Stimulated activated CD8-positive, alpha-beta memory T cell treated with anti-CD3 and anti-CD28 coated beads, Interleukin-7, amount 100 ng/mL, for 24 hours (primary cell): Measurements from ENCODE around the gene SELENOI.

Experiments
- DNase-seq: peaks from one replicate; pipeline ENCODE4 v3.0.0-alpha.2; 2020; ENCODE audit warnings: low read depth

SELENOI gene

GRCh38 chr2:26412091-26412673, 66.2 kb downstream of the SELENOI start:
- no peak for DNase-seq

- DNase-seq: no peak
Observed at GRCh38 chr2:26414311-26414710, 68.4 kb downstream of the SELENOI start.

- no peak for DNase-seq
Observed at GRCh38 chr2:26421961-26422360, 76.0 kb downstream of the SELENOI start.

GRCh38 chr2:26422947-26423629, 77.1 kb downstream of the SELENOI start:
- DNase-seq: no peak

GRCh38 chr2:26423750-26424149, 77.8 kb downstream of the SELENOI start:
- DNase-seq: no peak

GRCh38 chr2:26424221-26424620, 78.3 kb downstream of the SELENOI start:
- no peak for DNase-seq

- DNase-seq: no peak
Observed at GRCh38 chr2:26428846-26429245, 82.9 kb downstream of the SELENOI start.

GRCh38 chr2:26429779-26430578, 84.0 kb downstream of the SELENOI start:
- no peak for DNase-seq

- no peak for DNase-seq
Observed at GRCh38 chr2:26430826-26431225, 84.9 kb downstream of the SELENOI start.

GRCh38 chr2:26432363-26432762, 86.4 kb downstream of the SELENOI start:
- DNase-seq: no peak

- DNase-seq: no peak
Observed at GRCh38 chr2:26432859-26433258, 86.9 kb downstream of the SELENOI start.

- DNase-seq: no peak
Observed at GRCh38 chr2:26435106-26435505, 89.2 kb downstream of the SELENOI start.

GRCh38 chr2:26438526-26438925, 92.6 kb downstream of the SELENOI start:
- DNase-seq: no peak

GRCh38 chr2:26438926-26439325, 93.0 kb downstream of the SELENOI start:
- no peak for DNase-seq

- DNase-seq: no peak
Observed at GRCh38 chr2:26442301-26442700, 96.4 kb downstream of the SELENOI start.

GRCh38 chr2:26442707-26443106, 96.8 kb downstream of the SELENOI start:
- DNase-seq: no peak

- DNase-seq: no peak
Observed at GRCh38 chr2:26444236-26444635, 98.3 kb downstream of the SELENOI start.
